Measurements from ENCODE around the gene BANP. TPM values are rescaled to one million over a fixed set of nuclear protein-coding genes. Genes with fewer than 3 reads are reported as not detected.
"Not testable (repeated sequence)": the region's sequence is repeated elsewhere in the genome, so short reads cannot be mapped to it uniquely, and the experiment has no call there.

BANP gene
- total and polyA plus RNA-seq, 2 donors, result 27.0 to 29.7 TPM

- not testable (repeated sequence) for H3K4me3 ChIP-seq (ENCODE audit: low read length in 2 of 2); H3K27ac ChIP-seq (ENCODE audit: low read depth in 1 of 2, low read length in 1 of 2); DNase-seq (ENCODE audit: low read depth in 6 of 9, low spot score in 9 of 9); H3K9me3 ChIP-seq (ENCODE audit: control insufficient read depth in 2 of 2, insufficient read depth in 1 of 2, low read length in 1 of 2); H3K4me1 ChIP-seq (ENCODE audit: control insufficient read depth in 2 of 2, insufficient read depth in 2 of 2, low read length in 2 of 2); H3K36me3 ChIP-seq (ENCODE audit: control insufficient read depth in 2 of 2, insufficient read depth in 2 of 2, low read length in 1 of 2); H3K27me3 ChIP-seq (ENCODE audit: control insufficient read depth in 2 of 2, insufficient read depth in 1 of 2, low read length in 1 of 2)
- WGBS, result 87% methylated on average over 27 of the region's 27 CpGs
Measured at GRCh38 chr16:87914021-87914725, 37.1 kb upstream of the BANP start.

GRCh38 chr16:87914812-87915211 is 36.4 kb upstream of the BANP start:
- DNase-seq (ENCODE audit: low read depth in 6 of 9, low spot score in 9 of 9), result no peak
- H3K4me3 ChIP-seq (ENCODE audit: low read length in 2 of 2), result no peak overlapping the region
- H3K36me3 ChIP-seq (ENCODE audit: control insufficient read depth in 2 of 2, insufficient read depth in 2 of 2, low read length in 1 of 2), result no peaks in the 10 kb centered on the region
- no peaks in the 10 kb centered on the region for H3K9me3 ChIP-seq (ENCODE audit: control insufficient read depth in 2 of 2, insufficient read depth in 1 of 2, low read length in 1 of 2)
- peaks cover 0 to 3% of the 10 kb centered on the region in 2 donors for H3K27me3 ChIP-seq (ENCODE audit: control insufficient read depth in 2 of 2, insufficient read depth in 1 of 2, low read length in 1 of 2)
- 97% methylated on average over 25 of the region's 25 CpGs for WGBS
- no peak overlapping the region for H3K27ac ChIP-seq (ENCODE audit: low read depth in 1 of 2, low read length in 1 of 2)
- no peaks in the 10 kb centered on the region for H3K4me1 ChIP-seq (ENCODE audit: control insufficient read depth in 2 of 2, insufficient read depth in 2 of 2, low read length in 2 of 2)

GRCh38 chr16:87917503-87917902 is 33.7 kb upstream of the BANP start:
- no peak overlapping the region for H3K4me3 ChIP-seq (ENCODE audit: low read length in 2 of 2)
- H3K4me1 ChIP-seq (ENCODE audit: control insufficient read depth in 2 of 2, insufficient read depth in 2 of 2, low read length in 2 of 2), result peaks cover 0 to 6% of the 10 kb centered on the region in 2 donors
- DNase-seq (ENCODE audit: low read depth in 6 of 9, low spot score in 9 of 9), result no peak
- H3K9me3 ChIP-seq (ENCODE audit: control insufficient read depth in 2 of 2, insufficient read depth in 1 of 2, low read length in 1 of 2), result no peaks in the 10 kb centered on the region
- 89% methylated on average over 9 of the region's 9 CpGs for WGBS
- no peak overlapping the region for H3K27ac ChIP-seq (ENCODE audit: low read depth in 1 of 2, low read length in 1 of 2)
- no peaks in the 10 kb centered on the region for H3K36me3 ChIP-seq (ENCODE audit: control insufficient read depth in 2 of 2, insufficient read depth in 2 of 2, low read length in 1 of 2)
- H3K27me3 ChIP-seq (ENCODE audit: control insufficient read depth in 2 of 2, insufficient read depth in 1 of 2, low read length in 1 of 2), result peaks cover 0 to 3% of the 10 kb centered on the region in 2 donors

- WGBS, result 96% methylated on average over 13 of the region's 13 CpGs
- Histone ChIP-seq H3K27ac (ENCODE audit: low read depth in 1 of 2, low read length in 1 of 2) (no peak overlapping the region), H3K4me3 (ENCODE audit: low read length in 2 of 2) (no peak overlapping the region), H3K9me3 (ENCODE audit: control insufficient read depth in 2 of 2, insufficient read depth in 1 of 2, low read length in 1 of 2) (no peaks in the 10 kb centered on the region), H3K36me3 (ENCODE audit: control insufficient read depth in 2 of 2, insufficient read depth in 2 of 2, low read length in 1 of 2) (no peaks in the 10 kb centered on the region), H3K27me3 (ENCODE audit: control insufficient read depth in 2 of 2, insufficient read depth in 1 of 2, low read length in 1 of 2) (peaks cover 0 to 3% of the 10 kb centered on the region in 2 donors), H3K4me1 (ENCODE audit: control insufficient read depth in 2 of 2, insufficient read depth in 2 of 2, low read length in 2 of 2) (peaks cover 0 to 6% of the 10 kb centered on the region in 2 donors)
- DNase-seq (ENCODE audit: low read depth in 6 of 9, low spot score in 9 of 9), result no peak
Measured at GRCh38 chr16:87918338-87918737, 32.9 kb upstream of the BANP start.

- Histone ChIP-seq H3K27ac (ENCODE audit: low read depth in 1 of 2, low read length in 1 of 2) (no peak overlapping the region), H3K36me3 (ENCODE audit: control insufficient read depth in 2 of 2, insufficient read depth in 2 of 2, low read length in 1 of 2) (no peaks in the 10 kb centered on the region), H3K4me3 (ENCODE audit: low read length in 2 of 2) (no peak overlapping the region), H3K4me1 (ENCODE audit: control insufficient read depth in 2 of 2, insufficient read depth in 2 of 2, low read length in 2 of 2) (peaks cover 1 to 9% of the 10 kb centered on the region in 2 donors), H3K9me3 (ENCODE audit: control insufficient read depth in 2 of 2, insufficient read depth in 1 of 2, low read length in 1 of 2) (no peaks in the 10 kb centered on the region), H3K27me3 (ENCODE audit: control insufficient read depth in 2 of 2, insufficient read depth in 1 of 2, low read length in 1 of 2) (no peaks in the 10 kb centered on the region)
- 84% methylated on average over 37 of the region's 37 CpGs for WGBS
- no peak for DNase-seq (ENCODE audit: low read depth in 6 of 9, low spot score in 9 of 9)
Measured at GRCh38 chr16:87918866-87919680, 32.2 kb upstream of the BANP start.

GRCh38 chr16:87919681-87919994 is 31.6 kb upstream of the BANP start:
- no peak for DNase-seq (ENCODE audit: low read depth in 6 of 9, low spot score in 9 of 9)
- peaks cover 4 to 15% of the 10 kb centered on the region in 2 donors for H3K4me1 ChIP-seq (ENCODE audit: control insufficient read depth in 2 of 2, insufficient read depth in 2 of 2, low read length in 2 of 2)
- H3K36me3 ChIP-seq (ENCODE audit: control insufficient read depth in 2 of 2, insufficient read depth in 2 of 2, low read length in 1 of 2), result no peaks in the 10 kb centered on the region
- H3K4me3 ChIP-seq (ENCODE audit: low read length in 2 of 2), result no peak overlapping the region
- 95% methylated on average over 10 of the region's 10 CpGs for WGBS
- H3K27ac ChIP-seq (ENCODE audit: low read depth in 1 of 2, low read length in 1 of 2), result no peak overlapping the region
- no peaks in the 10 kb centered on the region for H3K27me3 ChIP-seq (ENCODE audit: control insufficient read depth in 2 of 2, insufficient read depth in 1 of 2, low read length in 1 of 2)
- no peaks in the 10 kb centered on the region for H3K9me3 ChIP-seq (ENCODE audit: control insufficient read depth in 2 of 2, insufficient read depth in 1 of 2, low read length in 1 of 2)

GRCh38 chr16:87921236-87921773 is 29.9 kb upstream of the BANP start:
- Histone ChIP-seq H3K27me3 (ENCODE audit: control insufficient read depth in 2 of 2, insufficient read depth in 1 of 2, low read length in 1 of 2) (peaks cover 0 to 2% of the 10 kb centered on the region in 2 donors), H3K9me3 (ENCODE audit: control insufficient read depth in 2 of 2, insufficient read depth in 1 of 2, low read length in 1 of 2) (peaks cover 0 to under 1% of the 10 kb centered on the region in 2 donors), H3K27ac (ENCODE audit: low read depth in 1 of 2, low read length in 1 of 2) (no peak overlapping the region), H3K4me3 (ENCODE audit: low read length in 2 of 2) (no peak overlapping the region), H3K36me3 (ENCODE audit: control insufficient read depth in 2 of 2, insufficient read depth in 2 of 2, low read length in 1 of 2) (no peaks in the 10 kb centered on the region), H3K4me1 (ENCODE audit: control insufficient read depth in 2 of 2, insufficient read depth in 2 of 2, low read length in 2 of 2) (peaks cover 5 to 30% of the 10 kb centered on the region in 2 donors)
- WGBS, result 90% methylated on average over 13 of the region's 13 CpGs
- no peak for DNase-seq (ENCODE audit: low read depth in 6 of 9, low spot score in 9 of 9)

GRCh38 chr16:87922250-87922871 is 28.9 kb upstream of the BANP start:
- no peaks in the 10 kb centered on the region for H3K36me3 ChIP-seq (ENCODE audit: control insufficient read depth in 2 of 2, insufficient read depth in 2 of 2, low read length in 1 of 2)
- peaks cover 7 to 38% of the 10 kb centered on the region in 2 donors for H3K4me1 ChIP-seq (ENCODE audit: control insufficient read depth in 2 of 2, insufficient read depth in 2 of 2, low read length in 2 of 2)
- peaks cover 0 to 4% of the 10 kb centered on the region in 2 donors for H3K9me3 ChIP-seq (ENCODE audit: control insufficient read depth in 2 of 2, insufficient read depth in 1 of 2, low read length in 1 of 2)
- peaks cover 0 to 8% of the 10 kb centered on the region in 2 donors for H3K27me3 ChIP-seq (ENCODE audit: control insufficient read depth in 2 of 2, insufficient read depth in 1 of 2, low read length in 1 of 2)
- 92% methylated on average over 14 of the region's 14 CpGs for WGBS
- H3K27ac ChIP-seq (ENCODE audit: low read depth in 1 of 2, low read length in 1 of 2), result no peak overlapping the region
- H3K4me3 ChIP-seq (ENCODE audit: low read length in 2 of 2), result no peak overlapping the region
- DNase-seq (ENCODE audit: low read depth in 6 of 9, low spot score in 9 of 9), result no peak
